Endothelial cell of umbilical vein (primary cell): ENCODE results near the gene CCL11. TPM values are rescaled to one million over a fixed set of nuclear protein-coding genes. Genes with fewer than 3 reads are reported as not detected.

ENCODE experiments used
- BruUV-seq: library from RNA; stranded (reverse); fragments of 400-500 nt; replicated peaks from 2 replicates; lab custom pipeline; 2021; lab: Mats Ljungman, UMichigan
- CTCF ChIA-PET: fragments of 300-600, 350-600 bp; sonication (Branson Sonifier 250); formaldehyde crosslinking; loops from one replicate; lab custom pipeline; 2021; ENCODE audit warnings: antibody characterized with exemption, inconsistent platforms; lab: Charles Lee
- POLR2A ChIA-PET: fragments of 300-600, 350-600 bp; sonication (Branson Sonifier 250); formaldehyde crosslinking; loops from one replicate; lab custom pipeline; 2021; ENCODE audit warnings: antibody characterized with exemption, inconsistent platforms; lab: Charles Lee
- DNase-seq: peaks from one replicate; pipeline ENCODE4 v3.0.0-alpha.2; 2011; ENCODE audit warnings: low read depth, low spot score
- FAIRE-seq: peaks from 2 replicates; lab custom pipeline; 2011; peaks lifted over from hg19 to GRCh38; lab: Jason Lieb, UNC
- H2AFZ ChIP-seq: 2 replicates; pipeline ENCODE4 v1.6.0; 2012; ENCODE audit warnings: low read depth, low read length, control low read depth, inconsistent platforms
- H3K27ac ChIP-seq: 2 replicates; pipeline ENCODE4 v1.5.1; 2011; ENCODE audit warnings: low read depth, mild to moderate bottlenecking, control low read depth, low read length, moderate library complexity; ENCODE audit not compliant: insufficient read depth
- H3K27me3 ChIP-seq, 2 experiments: 2 replicates each; pipeline versions ENCODE4 v1.6.0 to v1.6.1; 2011; ENCODE audit warnings: low read length in 2 of 2, mixed read lengths in 1 of 2; ENCODE audit not compliant: control insufficient read depth in 2 of 2, insufficient read depth in 2 of 2
- H3K36me3 ChIP-seq, 2 experiments: 2 replicates in 1 of 2; 3 replicates in 1 of 2; pipeline ENCODE4 v1.5.1; 2011; ENCODE audit warnings: low read length in 2 of 2, mild to moderate bottlenecking in 1 of 2, moderate library complexity in 1 of 2; ENCODE audit not compliant: control insufficient read depth in 2 of 2, insufficient read depth in 2 of 2; ENCODE audit errors: extremely low read depth in 1 of 2
- H3K4me1 ChIP-seq: 3 replicates; pipeline ENCODE4 v1.5.1; 2011; ENCODE audit warnings: mild to moderate bottlenecking, low read length; ENCODE audit not compliant: control insufficient read depth, insufficient read depth; ENCODE audit errors: extremely low read depth
- H3K4me2 ChIP-seq: 2 replicates; pipeline ENCODE4 v1.6.1; 2011; ENCODE audit warnings: low read length, control low read depth, mixed read lengths; ENCODE audit not compliant: insufficient read depth
- H3K4me3 ChIP-seq, 3 experiments: fragments of 200-600 bp in 1 of 3; sonication (generic), shearing (Covaris generic) in 1 of 3; replicated peaks in 1 of 3; 2 replicates each; pipeline ENCODE4 v1.5.1; 2011 to 2016; ENCODE audit warnings: control low read depth in 3 of 3, low read length in 3 of 3, mild to moderate bottlenecking in 2 of 3, inconsistent platforms in 1 of 3, low read depth in 1 of 3, moderate library complexity in 1 of 3; ENCODE audit not compliant: insufficient read depth in 1 of 3
- H3K79me2 ChIP-seq: 2 replicates; pipeline ENCODE4 v1.6.0; 2012; ENCODE audit warnings: low read length, inconsistent platforms; ENCODE audit not compliant: control insufficient read depth, insufficient read depth
- H3K9ac ChIP-seq: replicated peaks from 2 replicates; pipeline ENCODE3; 2011; ENCODE audit warnings: low read length, control low read depth; ENCODE audit not compliant: insufficient read depth; ENCODE audit errors: extremely low read depth
- H3K9me1 ChIP-seq: replicated peaks from 3 replicates; pipeline ENCODE4 v1.6.0; 2011; ENCODE audit warnings: mild to moderate bottlenecking, low read length; ENCODE audit not compliant: control insufficient read depth, insufficient read depth; ENCODE audit errors: extremely low read depth
- H3K9me3 ChIP-seq: replicated peaks from 2 replicates; pipeline ENCODE4 v1.5.1; 2012; ENCODE audit warnings: low read length, inconsistent platforms; ENCODE audit not compliant: control insufficient read depth, insufficient read depth
- H4K20me1 ChIP-seq: replicated peaks from 2 replicates; pipeline ENCODE3; 2011; ENCODE audit warnings: mild to moderate bottlenecking, low read length; ENCODE audit not compliant: control insufficient read depth, insufficient read depth; ENCODE audit errors: extremely low read depth
- CTCF ChIP-seq, 2 donors: IDR thresholded peaks; 1 replicate in 1 of 2; 2 replicates in 1 of 2; pipeline ENCODE4 v1.5.1; 2011; ENCODE audit warnings: low read length in 2 of 2, mild to moderate bottlenecking in 2 of 2, moderate library complexity in 2 of 2, control low read depth in 1 of 2, inconsistent platforms in 1 of 2, low read depth in 1 of 2; ENCODE audit not compliant: insufficient read depth in 1 of 2; ENCODE audit errors: extremely low read depth in 1 of 2
- EZH2 ChIP-seq: IDR thresholded peaks from 2 replicates; pipeline ENCODE4 v1.6.1; 2012; ENCODE audit warnings: borderline replicate concordance, low read depth, mild to moderate bottlenecking, moderate library complexity, low read length, inconsistent platforms; ENCODE audit not compliant: severe bottlenecking
- FOS ChIP-seq: IDR thresholded peaks from 2 replicates; pipeline ENCODE4 v1.6.1; 2011; ENCODE audit warnings: mild to moderate bottlenecking, low read length, moderate library complexity, borderline replicate concordance; ENCODE audit not compliant: insufficient read depth
- GATA2 ChIP-seq: IDR thresholded peaks from 2 replicates; pipeline ENCODE4 v1.7.0; 2011; ENCODE audit warnings: low read depth, mild to moderate bottlenecking, moderate library complexity, mixed read lengths, low read length; ENCODE audit not compliant: insufficient read length, insufficient read depth
- JUN ChIP-seq: IDR thresholded peaks from 2 replicates; pipeline ENCODE4 v1.6.1; 2011; ENCODE audit warnings: borderline replicate concordance, low read depth; ENCODE audit not compliant: insufficient read length, insufficient read depth
- MAX ChIP-seq: IDR thresholded peaks from 2 replicates; pipeline ENCODE4 v1.6.1; 2011; ENCODE audit not compliant: insufficient read depth, insufficient read length
- MYC ChIP-seq: IDR thresholded peaks from one replicate; pipeline ENCODE4 v1.6.1; 2011; ENCODE audit warnings: mild to moderate bottlenecking, low read depth, low read length
- dilution Hi-C: fragments of 300-500 bp; cut with MboI; formaldehyde crosslinking; loops from one replicate; pipeline ENCODE4 v1.15.0; 2019; ENCODE audit warnings: low sequenced_read_pairs; ENCODE audit not compliant: extremely low pct_ligation_motif_present
- intact Hi-C: fragments of 100-400 bp; cut with micrococcal nuclease; formaldehyde crosslinking; loops from one replicate; pipeline ENCODE4 v1.10.0; 2022
- polyA plus RNA-seq, 4 experiments: library from polyadenylated mRNA; depleted of rRNA in 3 of 4; stranded (reverse) in 3 of 4; unstranded in 1 of 4; fragments of >200 nt; gene quantifications; 2 replicates each; pipeline versions ENCODE4 v1.2.1 to v1.2.3, GENCODE V29; 2011 to 2012; ENCODE audit warnings: missing spikeins in 1 of 4
- total RNA-seq: library from RNA; stranded (reverse); gene quantifications from 2 replicates; pipeline ENCODE4 v1.2.3, GENCODE V29; 2021

Gene CCL11
- total and polyA plus RNA-seq, 2 donors (not counting 3 experiments of a cell fraction or from before 2014, with no cell fraction given), result not detected

DNA sequence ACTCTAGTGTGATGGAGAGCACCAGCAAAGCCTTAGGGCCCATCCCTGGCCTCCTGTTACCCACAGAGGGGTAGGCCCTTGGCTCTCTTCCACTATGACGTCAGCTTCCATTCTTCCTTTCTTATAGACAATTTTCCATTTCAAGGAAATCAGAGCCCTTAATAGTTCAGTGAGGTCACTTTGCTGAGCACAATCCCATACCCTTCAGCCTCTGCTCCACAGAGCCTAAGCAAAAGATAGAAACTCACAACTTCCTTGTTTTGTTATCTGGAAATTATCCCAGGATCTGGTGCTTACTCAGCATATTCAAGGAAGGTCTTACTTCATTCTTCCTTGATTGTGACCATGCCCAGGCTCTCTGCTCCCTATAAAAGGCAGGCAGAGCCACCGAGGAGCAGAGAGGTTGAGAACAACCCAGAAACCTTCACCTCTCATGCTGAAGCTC lies 33.5 kb downstream of the CCL11 start, which contains the start of gene CCL8:
Gene CCL8, plus strand, starts transcription at position 397 of the 445 bp plus-strand sequence. CDS start 67 bp downstream, outside the sequence.
- Histone ChIP-seq H3K4me3 (no peak within 1 kb of the TSS), H3K4me1 (no peaks in the 10 kb centered on the region), H3K36me3 (no peaks in the 10 kb centered on the region), H4K20me1 (no peaks in the 10 kb centered on the region), H3K79me2 (no peaks in the 10 kb centered on the region), H3K4me2 (no peak within 1 kb of the TSS), H3K9me1 (no peaks in the 10 kb centered on the region), H2AFZ (no peak within 1 kb of the TSS), H3K27me3 (peaks cover 5 to 11% of the 10 kb centered on the region in 2 experiments), H3K9me3 (no peaks in the 10 kb centered on the region), H3K9ac (no peak within 1 kb of the TSS), H3K27ac (no peak within 1 kb of the TSS)
- intact Hi-C loops (no loop called here), dilution Hi-C loops (loop anchor here (25.0 kb wide), 1 partner anchor 107 kb away; no protein-coding TSS in a partner anchor)
- no peak for DNase-seq
- TF ChIP-seq CTCF (IDR thresholded peaks at IDR 0.05; ENCODE audit: extremely low read depth in 1 of 2, insufficient read depth in 1 of 2, low read depth in 1 of 2, low read length in 2 of 2) (no peak), GATA2 (no peak), EZH2 (no peak), FOS (no peak), MAX (no peak), MYC (no peak), JUN (no peak)
- CTCF ChIA-PET, result interaction anchor here (1.0 to 2.2 kb wide), 6 partner anchors 10 to 148 kb away, joined by 3 to 8 read pairs (median 5); no protein-coding TSS in a partner anchor
- no peak for FAIRE-seq
- POLR2A ChIA-PET, result no interaction called here
- BruUV-seq, result no TSS peak
